Left renal cortex interstitium (tissue), 4 donors: Measurements from ENCODE around the gene MCUB. TPM values are rescaled to one million over a fixed set of nuclear protein-coding genes. Genes with fewer than 3 reads are reported as not detected.
"Not testable (repeated sequence)": the region's sequence is repeated elsewhere in the genome, so short reads cannot be mapped to it uniquely, and the experiment has no call there.

Experiments
- DNase-seq, 4 donors: peaks; one replicate each; pipeline ENCODE4 v3.0.0-alpha.2; 2013; ENCODE audit warnings: low read depth in 4 of 4, low spot score in 2 of 4, missing footprints in 1 of 4
- polyA plus RNA-seq, 4 donors: library from polyadenylated mRNA; unstranded; fragments of 120-200 nt; gene quantifications; one replicate each; pipeline ENCODE4 v1.2.1, GENCODE V29; 2013; ENCODE audit not compliant: insufficient read length in 4 of 4

The MCUB gene
- polyA plus RNA-seq, 4 donors: 8.9 to 10.3 (median 9.6) TPM

GRCh38 chr4:109576462-109576861 is 16.4 kb downstream of the MCUB start:
- no peak for DNase-seq

- DNase-seq: no peak
These were observed 18.8 kb downstream of the MCUB start for GRCh38 chr4:109578846-109579245.

DNA sequence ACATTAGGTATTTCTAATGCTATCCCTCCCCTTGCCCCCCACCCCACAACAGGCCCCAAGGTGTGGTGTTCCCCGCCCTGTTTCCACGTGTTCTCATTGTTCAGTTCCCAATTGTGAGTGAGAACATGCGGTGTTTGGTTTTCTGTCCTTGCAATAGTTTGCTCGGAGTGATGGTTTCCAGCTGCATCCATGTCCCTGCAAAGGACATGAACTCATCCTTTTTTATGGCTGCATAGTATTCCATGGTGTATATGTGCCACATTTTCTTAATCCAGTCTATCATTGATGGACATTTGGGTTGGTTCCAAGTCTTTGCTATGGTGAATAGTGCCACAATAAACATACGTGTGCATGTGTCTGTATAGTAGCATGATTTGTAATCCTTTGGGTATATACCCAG is 20.0 kb downstream of the MCUB start:
- not testable (repeated sequence) for DNase-seq

DNA sequence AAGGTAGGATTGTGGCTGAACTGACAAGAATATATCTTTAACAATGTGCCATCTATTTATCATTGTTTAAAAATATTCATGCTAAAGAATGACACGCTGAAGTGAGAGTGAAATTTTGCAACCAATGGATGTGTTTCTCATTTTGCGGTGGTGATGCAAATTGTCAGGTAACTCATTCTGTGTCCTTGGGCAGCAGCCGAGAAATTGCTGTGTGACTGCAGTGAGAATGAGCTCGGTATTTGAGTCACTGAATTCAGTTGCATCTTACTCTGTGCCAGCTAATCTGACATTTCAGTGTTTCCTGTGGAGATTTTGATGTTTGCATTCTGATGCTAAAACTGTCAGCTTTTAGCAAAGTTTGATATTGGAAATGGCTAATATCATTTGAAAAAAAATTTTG is 28.1 kb downstream of the MCUB start:
- no peak for DNase-seq

- no peak for DNase-seq
These were observed 29.1 kb downstream of the MCUB start for GRCh38 chr4:109589119-109589518.

- DNase-seq: no peak
These were observed 29.6 kb downstream of the MCUB start for GRCh38 chr4:109589605-109590004.

DNA sequence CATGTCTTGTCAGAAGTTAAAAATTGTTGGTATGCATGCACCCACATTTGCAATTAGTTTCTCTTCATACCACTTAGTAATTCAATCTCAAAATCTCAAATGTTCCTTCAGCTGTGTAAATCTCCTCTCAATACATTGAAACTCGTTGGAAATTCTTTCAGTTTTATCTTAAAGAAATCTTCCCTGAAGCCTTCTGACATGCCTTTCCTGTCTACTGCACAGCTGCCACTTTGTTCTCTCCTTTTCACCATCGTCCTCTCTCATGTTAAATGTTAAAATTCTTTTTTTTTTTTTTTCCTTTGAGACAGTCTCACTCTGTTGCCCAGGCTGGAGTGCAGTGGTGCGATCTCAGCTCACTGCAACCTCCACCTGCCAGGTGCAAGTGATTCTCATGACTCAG is 30.9 kb downstream of the MCUB start:
- DNase-seq: no peak

GRCh38 chr4:109592367-109592766 is 32.3 kb downstream of the MCUB start:
- DNase-seq: no peak

- DNase-seq: not testable (repeated sequence)
These were observed 35.1 kb downstream of the MCUB start for GRCh38 chr4:109595123-109595522.

- DNase-seq: not testable (repeated sequence)
These were observed 36.5 kb downstream of the MCUB start for GRCh38 chr4:109596420-109597085.

- no peak for DNase-seq
These were observed 39.1 kb downstream of the MCUB start for GRCh38 chr4:109599046-109599652.

GRCh38 chr4:109600431-109600830 is 40.4 kb downstream of the MCUB start:
- no peak for DNase-seq

DNA sequence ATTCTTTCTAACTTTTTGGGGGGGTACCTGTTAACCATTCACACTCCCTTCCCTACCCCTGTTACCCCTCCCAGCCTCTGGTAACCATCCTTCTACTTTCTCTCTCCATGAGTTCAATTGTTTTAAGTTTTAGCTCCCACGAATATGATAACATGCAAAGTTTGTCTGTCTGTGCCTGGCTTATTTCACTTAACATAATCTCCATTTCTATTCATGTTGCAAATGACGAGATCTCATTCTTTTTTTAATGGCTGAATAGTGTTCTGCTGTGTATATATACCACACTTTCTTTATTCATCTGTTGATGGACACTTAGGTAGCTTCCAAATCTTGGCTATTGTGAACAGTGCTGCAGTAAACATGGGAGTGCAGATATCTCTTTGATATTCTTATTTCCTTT is 41.3 kb downstream of the MCUB start:
- DNase-seq: no peak

DNA sequence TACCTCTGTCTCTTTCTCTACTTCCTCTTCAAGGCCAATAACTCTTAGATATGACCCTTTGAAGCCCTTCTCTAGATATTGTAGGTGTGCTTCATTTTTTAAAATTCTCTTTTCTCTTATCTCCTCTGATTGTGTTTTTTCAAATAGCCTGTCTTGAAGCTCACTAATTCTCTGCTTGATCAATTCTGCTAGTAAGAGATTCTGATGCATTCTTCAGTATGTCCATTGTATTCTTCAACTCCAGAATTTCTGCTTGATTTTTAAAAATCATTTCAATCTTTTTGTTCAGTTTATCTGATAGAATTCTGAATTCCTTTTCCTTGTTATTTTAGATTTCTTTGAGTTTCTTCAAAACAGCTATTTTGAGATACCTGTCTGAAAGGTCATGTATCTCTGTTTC is 47.9 kb downstream of the MCUB start:
- no peak for DNase-seq

- DNase-seq: no peak
These were observed 48.8 kb downstream of the MCUB start for GRCh38 chr4:109608879-109609278.

GRCh38 chr4:109609431-109609830 is 49.4 kb downstream of the MCUB start:
- no peak for DNase-seq

- DNase-seq: no peak
These were observed 50.4 kb downstream of the MCUB start for GRCh38 chr4:109610489-109610888.

DNA sequence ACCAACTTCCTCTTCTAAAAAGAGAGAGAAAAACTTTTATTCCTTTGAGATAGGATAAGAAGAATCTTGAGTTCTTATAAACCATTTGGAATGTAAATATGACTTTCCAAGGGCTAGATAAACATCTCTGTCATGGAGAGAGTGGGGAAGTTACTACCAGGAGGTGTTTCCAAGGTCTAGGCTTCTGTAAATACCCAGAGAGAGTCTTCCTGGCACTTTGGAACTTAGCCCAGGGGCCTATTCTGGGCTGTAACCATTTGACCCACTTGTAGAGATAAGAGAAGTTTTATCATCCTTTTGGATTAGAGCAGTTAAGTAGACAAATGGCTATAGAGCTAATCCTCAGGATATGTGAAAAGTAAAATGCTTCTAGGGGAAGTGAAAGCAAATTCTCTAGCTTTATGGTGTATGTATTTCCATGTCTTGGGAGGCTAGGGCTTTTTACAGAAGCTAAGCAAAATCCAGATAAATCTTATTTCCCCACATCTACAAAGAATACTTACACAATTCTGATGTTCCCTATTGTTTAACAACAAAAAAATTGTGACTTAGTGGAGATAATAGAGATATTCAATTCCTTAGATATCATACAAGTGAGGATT is 51.1 kb downstream of the MCUB start:
- no peak for DNase-seq

DNA sequence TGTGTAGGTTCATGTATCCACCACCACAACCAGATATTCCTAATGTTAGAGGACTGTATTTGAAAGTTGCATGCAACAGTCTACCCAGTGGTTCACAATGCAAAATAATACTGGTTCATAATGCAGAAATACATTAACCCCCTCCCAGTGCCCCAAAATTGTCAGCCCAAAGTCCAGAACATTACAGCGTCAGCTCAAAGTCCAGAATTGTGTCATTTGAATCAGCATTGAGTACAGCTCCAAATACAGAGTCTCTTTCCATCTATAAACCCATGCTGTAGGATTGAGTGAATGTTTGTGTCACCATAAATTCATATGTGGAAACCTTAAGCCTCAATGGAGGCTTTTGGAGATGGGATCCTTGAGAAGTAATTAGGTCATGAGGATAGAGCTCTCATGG is 54.0 kb downstream of the MCUB start:
- no peak for DNase-seq

DNA sequence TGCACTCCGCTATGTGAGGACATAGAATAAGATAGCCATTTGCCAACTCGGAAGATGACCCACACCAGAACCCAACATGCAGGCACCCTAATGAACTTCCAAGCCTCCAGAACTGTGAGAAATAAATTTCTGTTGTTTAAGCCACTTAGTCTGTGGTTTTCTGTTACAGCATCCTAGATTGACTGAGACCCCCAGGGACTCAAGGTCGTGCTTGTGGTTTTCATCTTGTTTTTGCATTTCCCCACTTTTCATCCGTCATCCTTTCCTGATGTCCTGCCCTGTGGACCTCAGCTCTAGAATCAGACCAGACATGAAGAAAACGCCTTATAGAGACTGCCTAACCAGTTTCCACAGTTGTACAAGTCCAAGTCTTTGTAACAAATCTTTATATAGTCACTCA is 54.4 kb downstream of the MCUB start:
- DNase-seq: no peak

DNA sequence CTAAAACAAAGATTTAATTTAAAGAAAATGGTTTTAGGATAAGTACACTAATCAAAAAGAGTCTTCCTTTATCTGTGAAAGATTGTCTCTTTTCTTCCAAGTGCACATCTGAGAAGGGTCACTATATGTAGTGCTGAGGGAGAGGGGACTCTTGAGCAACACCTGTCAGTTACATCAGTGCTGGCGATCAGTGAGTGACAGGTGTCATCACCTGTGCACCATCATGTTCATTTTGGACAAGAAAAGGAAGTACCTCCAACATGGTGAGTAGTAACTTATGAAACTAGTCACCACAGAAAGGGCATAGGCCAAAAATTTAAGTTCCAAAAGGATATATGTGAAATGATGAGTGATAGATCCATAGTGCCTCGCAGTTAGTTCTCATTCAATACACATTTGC is 55.7 kb downstream of the MCUB start:
- DNase-seq: no peak

- peak in 1 of 4 donors; percentile 7 for DNase-seq
These were observed 56.2 kb downstream of the MCUB start for GRCh38 chr4:109616243-109616642.
